GM19351 (cell line): ENCODE measurements around the gene PNKD.
A peak's percentile ranks its signal among the peaks of the same experiment; 100 is the strongest.
"Not testable (repeated sequence)": the region's sequence is repeated elsewhere in the genome, so short reads cannot be mapped to it uniquely, and the experiment has no call there.

ENCODE experiments used
- ATAC-seq: cut with Tn5 transposase; IDR thresholded peaks from one replicate; pipeline ENCODE4 v1.9.1; 2021; ENCODE audit warnings: mild to moderate bottlenecking, moderate library complexity; ENCODE audit not compliant: unreplicated experiment

The PNKD gene

DNA sequence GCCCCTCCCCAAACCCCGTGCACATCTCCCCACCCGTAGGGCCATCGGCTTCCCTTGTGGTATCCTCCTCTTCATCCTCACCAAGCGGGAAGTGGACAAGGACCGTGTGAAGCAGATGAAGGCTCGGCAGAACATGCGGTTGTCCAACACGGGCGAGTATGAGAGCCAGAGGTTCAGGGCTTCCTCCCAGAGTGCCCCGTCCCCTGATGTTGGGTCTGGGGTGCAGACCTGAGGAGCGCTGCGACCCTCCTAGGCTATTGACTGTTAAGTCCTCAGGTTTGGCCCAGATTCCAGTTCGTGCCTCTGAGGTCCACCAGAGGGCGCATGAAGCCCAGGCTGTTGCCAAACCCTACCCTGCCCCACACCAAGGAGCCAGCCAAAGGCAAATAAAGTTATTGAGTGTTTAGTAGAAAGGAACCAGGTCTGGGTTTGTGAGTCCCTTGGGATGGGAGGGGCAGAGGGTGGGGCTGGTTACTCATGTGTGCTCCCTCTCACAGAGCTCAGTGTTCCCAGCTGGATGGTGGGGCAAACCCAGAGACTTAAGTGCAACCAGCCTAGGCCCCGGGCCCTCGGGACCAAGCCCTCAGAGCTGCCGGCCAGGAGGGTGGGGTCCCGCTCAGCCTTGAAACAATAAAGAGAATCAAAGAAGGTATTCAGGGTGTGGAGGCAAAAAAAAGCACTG, 2.4 kb downstream of the PNKD start:
- ATAC-seq: no peak

- not testable (repeated sequence) for ATAC-seq
Observed at GRCh38 chr2:218273214-218273907, 3.0 kb downstream of the PNKD start.

GRCh38 chr2:218273908-218274249, 3.6 kb downstream of the PNKD start:
- no peak for ATAC-seq

DNA sequence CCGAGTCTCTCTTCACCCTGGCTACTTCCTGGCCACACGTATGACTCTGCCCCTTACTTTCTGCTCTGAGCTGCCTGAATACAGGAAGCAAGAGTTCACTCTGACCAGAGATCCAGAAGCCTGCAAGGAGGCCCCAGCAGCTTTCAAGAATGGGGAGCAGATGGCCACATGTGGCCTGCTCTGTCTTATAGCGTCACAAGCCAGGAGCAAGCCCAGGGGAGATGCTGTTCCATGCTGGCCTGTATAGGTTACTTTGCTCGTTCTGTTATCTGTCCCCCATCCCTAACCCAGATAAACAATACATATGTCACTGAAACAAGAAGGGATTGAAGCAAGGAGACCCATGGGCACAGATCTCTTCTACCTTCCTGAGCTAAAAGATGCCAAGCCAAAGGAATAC, 4.3 kb downstream of the PNKD start:
- no peak for ATAC-seq

DNA sequence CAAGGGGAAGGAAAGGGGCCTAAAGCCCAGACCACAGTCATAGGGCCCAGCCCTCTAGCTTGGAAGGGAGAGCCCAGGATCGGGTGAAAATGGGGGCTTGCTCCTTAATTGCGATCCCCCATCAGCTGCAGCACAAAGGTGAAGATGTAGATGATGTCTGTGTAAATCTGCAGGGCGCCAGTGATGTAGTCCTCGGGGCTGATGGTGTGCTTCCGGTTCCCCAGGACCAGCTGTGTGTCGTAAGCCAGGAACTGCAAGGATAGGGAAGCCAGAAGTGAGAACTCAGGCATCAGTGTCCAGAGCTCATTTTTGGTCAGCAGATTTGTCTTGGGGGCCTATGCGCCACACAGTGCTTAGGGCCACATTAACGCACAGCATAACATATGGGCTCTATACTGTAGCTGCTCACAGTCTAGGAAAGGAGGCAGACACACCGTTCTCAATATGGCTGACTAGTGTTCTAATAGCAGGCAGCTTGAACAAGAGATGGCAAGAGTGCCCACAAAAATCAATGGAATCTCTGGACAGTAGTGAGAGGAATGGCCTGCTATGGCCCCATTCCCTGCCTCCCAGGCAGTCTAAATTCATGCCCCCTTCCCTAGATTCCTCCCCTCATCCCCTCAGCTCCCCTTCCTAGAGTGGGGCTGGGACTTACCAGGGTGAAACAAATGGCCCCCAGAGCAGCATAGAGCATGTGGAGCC, 5.2 kb downstream of the PNKD start:
- ATAC-seq: no peak

DNA sequence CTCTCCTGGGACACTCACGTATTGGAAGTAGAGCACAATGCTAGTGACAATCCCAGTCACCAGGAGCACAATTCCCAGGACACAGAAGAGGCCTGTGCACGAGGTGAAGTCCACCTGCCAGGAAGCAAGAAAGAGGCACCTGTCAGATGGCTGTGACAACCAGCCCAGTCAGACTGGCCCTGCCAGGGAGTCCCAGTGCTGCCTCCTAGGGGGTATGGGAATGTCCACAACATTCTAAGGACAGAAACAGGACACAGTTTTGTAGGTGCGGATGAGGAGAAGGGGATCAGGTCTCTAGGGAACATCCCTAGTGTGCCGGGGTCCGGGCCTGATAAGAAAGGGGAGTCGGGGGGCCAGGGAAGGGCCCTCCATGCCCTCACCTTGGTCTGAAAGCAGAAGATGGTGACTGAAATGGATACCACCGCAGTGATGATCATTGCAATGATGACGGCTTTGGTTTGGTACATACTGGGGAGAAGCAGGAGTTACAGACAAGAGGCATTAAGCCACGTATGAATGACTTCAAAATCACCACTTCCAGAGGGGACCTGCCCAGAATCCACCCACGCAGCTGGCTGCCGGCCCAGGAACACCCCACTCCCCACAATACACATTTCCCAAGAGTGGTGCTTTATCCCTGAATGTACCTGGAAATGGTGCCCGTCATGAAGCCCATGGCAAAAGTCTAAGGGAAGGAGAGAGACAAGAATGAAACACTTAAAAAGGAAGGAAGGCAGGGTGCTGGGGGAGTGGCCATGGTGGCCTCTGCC, 6.9 kb downstream of the PNKD start:
- no peak for ATAC-seq

DNA sequence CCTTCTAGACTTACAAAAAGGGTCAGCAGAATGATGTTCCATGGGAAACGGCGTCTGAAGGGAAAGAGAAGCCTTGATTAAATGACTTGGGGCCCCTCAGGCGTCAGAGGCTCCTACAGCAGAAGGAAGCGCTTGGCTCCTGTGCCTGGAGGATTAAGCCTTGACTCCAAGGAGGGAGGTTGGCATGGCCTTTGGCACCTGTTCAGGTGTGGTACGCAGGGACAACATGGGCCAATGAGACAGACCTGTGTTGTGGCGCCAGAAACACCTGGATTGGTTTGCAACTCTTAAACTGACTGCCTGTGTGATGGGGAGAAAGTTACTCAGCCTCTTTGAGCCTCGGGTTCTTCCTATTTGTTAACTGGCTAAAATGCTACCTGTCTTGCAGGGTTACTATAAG, 7.6 kb downstream of the PNKD start:
- no peak for ATAC-seq

DNA sequence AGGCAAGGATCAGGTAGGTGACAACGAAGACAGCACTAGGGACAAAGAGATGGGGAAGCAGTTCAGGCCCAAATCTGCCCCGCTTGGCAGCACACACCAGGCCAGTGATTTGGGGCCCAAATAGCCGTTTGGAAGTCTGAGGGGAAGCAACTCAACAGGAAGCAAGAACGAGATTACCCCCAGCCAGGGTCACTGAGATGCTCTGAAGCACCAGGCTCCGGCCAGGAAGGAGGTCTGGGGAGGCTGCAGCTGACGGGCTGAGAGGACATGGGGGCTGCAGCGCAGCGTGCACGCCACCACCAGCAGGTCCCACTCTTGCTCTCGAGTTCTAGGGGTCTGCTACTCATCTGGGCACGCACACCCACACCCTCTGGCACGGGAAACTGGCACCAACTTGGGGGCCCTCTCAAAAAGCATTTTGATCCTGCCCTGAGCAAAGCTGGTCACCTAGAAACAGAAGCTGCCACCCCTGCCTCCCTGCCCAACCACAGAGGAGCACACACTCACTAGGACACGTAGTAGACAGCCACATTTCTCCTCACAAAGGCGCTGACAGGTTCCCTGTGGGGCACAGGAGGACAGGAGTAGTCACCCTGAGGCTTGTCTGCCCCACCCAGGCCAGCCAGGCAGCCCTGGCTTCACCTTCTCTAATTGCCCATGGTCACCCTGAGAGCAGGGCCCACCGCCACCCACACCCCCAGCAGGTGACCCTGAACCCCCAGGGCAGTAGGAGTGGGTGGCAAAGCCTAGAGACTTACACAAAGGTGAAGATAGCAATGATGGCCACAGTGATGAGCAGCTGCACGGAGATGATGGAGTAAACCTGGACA, 8.4 kb downstream of the PNKD start:
- ATAC-seq: no peak

GRCh38 chr2:218280260-218280870, 10.0 kb downstream of the PNKD start:
- no peak for ATAC-seq

DNA sequence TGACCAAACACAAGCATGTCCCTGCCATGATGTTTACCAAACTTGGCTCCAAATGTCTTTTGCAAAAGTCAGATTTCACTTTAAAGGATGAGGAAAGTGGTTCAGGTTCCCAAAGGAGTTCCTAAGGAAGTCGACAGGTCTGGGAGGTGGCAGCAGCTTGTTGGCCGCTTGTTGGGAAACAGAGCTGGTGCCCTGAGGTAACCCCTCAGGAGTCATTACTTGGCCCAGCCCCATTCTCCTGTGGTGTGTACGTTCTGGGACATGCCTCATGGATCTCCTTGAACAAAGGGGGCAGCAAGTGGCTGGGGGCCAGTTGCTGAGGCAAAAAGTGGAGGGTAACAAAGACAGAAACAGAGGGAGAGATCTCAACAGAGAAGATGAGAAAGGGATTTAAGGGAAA, 11.1 kb downstream of the PNKD start:
- no peak for ATAC-seq

- no peak for ATAC-seq
Observed at GRCh38 chr2:218282173-218282991, 12.1 kb downstream of the PNKD start.

DNA sequence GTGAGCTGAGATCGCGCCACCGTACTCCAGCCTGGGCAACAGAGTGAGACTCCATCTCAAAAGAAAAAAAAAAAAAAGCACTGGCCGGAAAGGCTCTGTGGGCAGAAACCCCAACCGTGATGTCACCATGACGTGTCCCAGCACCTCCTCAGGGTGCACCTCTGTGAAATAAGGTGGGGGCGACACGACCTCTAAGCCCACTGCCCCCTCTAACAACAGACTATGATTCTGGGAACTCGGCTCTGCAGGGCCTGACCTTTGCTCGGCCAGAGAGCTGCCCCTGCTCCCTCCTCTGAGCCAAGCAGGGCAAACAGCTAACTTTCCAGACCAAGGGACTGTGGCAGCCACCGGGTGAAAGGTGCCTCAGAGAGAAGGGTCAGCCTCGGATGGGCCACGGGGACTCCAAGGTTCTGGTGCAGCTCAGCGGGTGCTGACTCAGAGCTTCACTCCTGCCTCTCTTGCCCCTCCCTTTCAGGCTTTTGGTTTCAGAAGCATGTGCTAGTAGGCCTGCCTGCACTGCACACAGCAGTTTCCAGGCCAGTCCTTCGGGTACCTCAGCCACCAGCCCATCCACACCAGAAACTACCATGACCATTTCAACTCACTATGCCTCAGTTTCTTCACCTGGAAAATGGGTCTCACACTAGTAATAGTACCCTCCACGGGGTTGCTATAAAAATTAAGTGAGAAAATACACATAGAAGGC, 13.9 kb downstream of the PNKD start:
- peak; percentile 67 for ATAC-seq

GRCh38 chr2:218285604-218286003, 15.3 kb downstream of the PNKD start:
- ATAC-seq: no peak

GRCh38 chr2:218286570-218287459, 16.5 kb downstream of the PNKD start:
- ATAC-seq: peak; percentile 48

DNA sequence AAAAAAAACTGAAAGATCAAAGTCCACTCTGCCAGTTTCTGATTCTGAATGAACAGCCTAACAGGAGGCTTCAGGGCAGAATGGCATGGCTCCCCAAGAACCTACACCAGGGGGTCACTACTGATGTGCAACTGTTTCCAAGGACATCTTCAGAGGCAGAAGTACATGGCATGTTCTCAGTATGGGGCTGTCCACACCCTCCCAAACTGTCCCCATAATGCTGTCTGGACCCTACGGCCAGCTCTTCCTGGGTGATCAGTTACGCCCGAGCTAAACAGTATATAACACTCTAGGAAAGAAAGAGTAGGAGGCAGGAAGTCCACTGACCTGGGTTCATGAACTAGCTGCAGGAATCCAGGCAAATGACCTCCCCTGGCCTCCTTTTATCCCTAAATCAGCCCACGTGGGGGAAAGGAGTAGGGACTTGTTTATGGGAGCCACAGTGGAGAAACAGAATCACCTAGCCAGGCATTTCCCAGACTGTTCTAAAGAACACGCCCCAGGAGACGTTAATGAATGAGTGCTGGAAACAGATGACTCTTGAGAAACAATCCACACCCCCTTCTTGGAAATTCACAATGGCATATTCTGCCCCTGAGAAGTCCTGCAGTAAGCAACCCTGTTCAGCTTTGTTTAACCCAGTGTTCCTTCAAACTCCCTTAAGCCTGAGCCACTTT, 19.5 kb downstream of the PNKD start:
- ATAC-seq: no peak

GRCh38 chr2:218290316-218291261, 20.3 kb downstream of the PNKD start:
- peak; percentile 47 for ATAC-seq
